HepG2 (cell line): ENCODE data around the gene CMTM2. TPM values are rescaled to one million over a fixed set of nuclear protein-coding genes. Genes with fewer than 3 reads are reported as not detected.

ENCODE experiments used
- BHLHE40 ChIP-seq: IDR thresholded peaks from 2 replicates; pipeline ENCODE4 v1.6.1; 2011; ENCODE audit warnings: low read length, improper control_type of control experiment
- BRD4 ChIP-seq: sonication (generic); formaldehyde crosslinking; IDR thresholded peaks from 2 replicates; pipeline ENCODE4 v1.4.0; 2020; ENCODE audit warnings: missing genetic modification reagents
- GFI1 ChIP-seq: sonication (generic); formaldehyde crosslinking; IDR thresholded peaks from 2 replicates; pipeline ENCODE4 v1.5.0; 2020; ENCODE audit warnings: missing genetic modification reagents, mild to moderate bottlenecking, borderline replicate concordance
- KAT7 ChIP-seq: IDR thresholded peaks from 2 replicates; pipeline ENCODE4 v1.6.1; 2018; ENCODE audit warnings: borderline replicate concordance, missing compliant biosample characterization
- NR2F2 ChIP-seq: IDR thresholded peaks from 2 replicates; pipeline ENCODE4 v1.6.1; 2012; ENCODE audit warnings: low read depth, inconsistent platforms, borderline replicate concordance
- NR3C1 ChIP-seq: sonication (generic); formaldehyde crosslinking; IDR thresholded peaks from 2 replicates; pipeline ENCODE4 v1.4.0; 2020; ENCODE audit warnings: missing genetic modification reagents
- U2AF1 ChIP-seq: fragments of 200-400 bp; formaldehyde crosslinking; optimal IDR thresholded peaks from 2 replicates; pipeline ENCODE3; 2017; ENCODE audit warnings: mild to moderate bottlenecking, low read depth, low read length
- polyA plus RNA-seq, 8 experiments: library from polyadenylated mRNA; depleted of rRNA in 3 of 8; stranded (reverse) in 7 of 8; unstranded in 1 of 8; fragments of >200 nt; fragmentation: Illumina TruSeq in 4 of 8; extraction: Trizol in 4 of 8; gene quantifications; 2 replicates each; pipeline versions ENCODE4 v1.2.1 to v1.2.3, GENCODE V29; 2011 to 2016; ENCODE audit warnings: low read depth in 4 of 8, missing spikeins in 1 of 8, mixed read lengths in 1 of 8; ENCODE audit not compliant: insufficient read depth in 1 of 8
- total RNA-seq, 5 experiments: library from RNA; depleted of rRNA; stranded (reverse); fragments of >200 nt; fragmentation: Illumina TruSeq; extraction: Trizol; gene quantifications; 2 replicates each; pipeline ENCODE4 v1.2.3, GENCODE V29; 2016; ENCODE audit warnings: low read depth in 1 of 5
- TF ChIP-seq, protein P1 (sequence below): fragments of 450-650 bp; IDR thresholded peaks from 2 replicates; pipeline ENCODE4 v1.6.1; 2017; ENCODE audit warnings: mild to moderate bottlenecking
- TF ChIP-seq, protein P2 (sequence below): sonication (generic); formaldehyde crosslinking; IDR thresholded peaks from 2 replicates; pipeline ENCODE4 v1.4.0; 2020; ENCODE audit warnings: missing genetic modification reagents
- TF ChIP-seq, protein P3 (sequence below): sonication (generic); formaldehyde crosslinking; IDR thresholded peaks from 2 replicates; pipeline ENCODE4 v1.4.0; 2020; ENCODE audit warnings: mild to moderate bottlenecking, low read depth, missing genetic modification reagents
- TF ChIP-seq, protein P4 (sequence below): sonication (generic); formaldehyde crosslinking; IDR thresholded peaks from 2 replicates; pipeline ENCODE4 v1.8.1; 2022; ENCODE audit warnings: low read depth, mild to moderate bottlenecking, missing genetic modification reagents
- TF ChIP-seq, protein P5 (sequence below): IDR thresholded peaks from 2 replicates; pipeline ENCODE4 v1.6.1; 2012; ENCODE audit warnings: low read length, improper control_type of control experiment

Gene CMTM2
- total and polyA plus RNA-seq, 2 of the 13 experiments (the other 11 are each of a cell fraction or from before 2014, with no cell fraction given), result not detected

DNA sequence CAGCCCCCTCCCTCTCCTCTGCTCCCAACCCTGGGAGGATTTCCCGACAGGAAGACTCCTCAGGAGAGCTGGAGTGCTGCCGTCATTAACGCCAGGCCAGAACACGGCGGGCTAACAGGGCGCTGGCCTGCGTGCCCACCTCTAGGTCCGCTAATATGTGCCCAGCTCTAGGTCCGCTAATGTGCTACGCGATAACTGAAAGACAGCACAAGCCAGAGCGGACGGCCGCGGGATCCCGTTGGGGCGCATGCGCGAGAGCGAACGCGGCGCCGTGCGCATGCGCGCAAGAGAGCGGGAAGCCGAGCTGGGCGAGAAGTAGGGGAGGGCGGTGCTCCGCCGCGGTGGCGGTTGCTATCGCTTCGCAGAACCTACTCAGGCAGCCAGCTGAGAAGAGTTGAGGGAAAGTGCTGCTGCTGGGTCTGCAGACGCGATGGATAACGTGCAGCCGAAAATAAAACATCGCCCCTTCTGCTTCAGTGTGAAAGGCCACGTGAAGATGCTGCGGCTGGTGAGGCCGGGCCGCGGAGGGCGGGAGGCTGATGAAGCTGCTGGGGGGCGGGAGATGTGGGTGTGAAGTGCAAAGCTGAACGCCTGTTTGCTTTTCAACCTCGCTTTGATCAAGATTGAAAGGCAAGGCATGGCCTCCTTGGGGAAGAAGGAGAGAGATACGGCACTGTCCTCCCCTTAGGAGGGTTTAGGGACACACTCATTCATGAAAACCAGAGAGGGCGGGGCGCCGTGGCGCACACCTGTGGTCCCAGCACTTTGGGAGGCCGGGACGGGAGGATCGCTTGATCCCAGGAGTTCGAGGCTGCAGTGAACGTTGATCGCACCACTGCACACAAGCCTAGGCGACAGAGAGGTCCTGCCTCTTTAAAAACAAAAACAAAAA, 26.7 kb upstream of the CMTM2 start, which contains the start of gene CKLF (continued):
- TF ChIP-seq, protein P1, sequence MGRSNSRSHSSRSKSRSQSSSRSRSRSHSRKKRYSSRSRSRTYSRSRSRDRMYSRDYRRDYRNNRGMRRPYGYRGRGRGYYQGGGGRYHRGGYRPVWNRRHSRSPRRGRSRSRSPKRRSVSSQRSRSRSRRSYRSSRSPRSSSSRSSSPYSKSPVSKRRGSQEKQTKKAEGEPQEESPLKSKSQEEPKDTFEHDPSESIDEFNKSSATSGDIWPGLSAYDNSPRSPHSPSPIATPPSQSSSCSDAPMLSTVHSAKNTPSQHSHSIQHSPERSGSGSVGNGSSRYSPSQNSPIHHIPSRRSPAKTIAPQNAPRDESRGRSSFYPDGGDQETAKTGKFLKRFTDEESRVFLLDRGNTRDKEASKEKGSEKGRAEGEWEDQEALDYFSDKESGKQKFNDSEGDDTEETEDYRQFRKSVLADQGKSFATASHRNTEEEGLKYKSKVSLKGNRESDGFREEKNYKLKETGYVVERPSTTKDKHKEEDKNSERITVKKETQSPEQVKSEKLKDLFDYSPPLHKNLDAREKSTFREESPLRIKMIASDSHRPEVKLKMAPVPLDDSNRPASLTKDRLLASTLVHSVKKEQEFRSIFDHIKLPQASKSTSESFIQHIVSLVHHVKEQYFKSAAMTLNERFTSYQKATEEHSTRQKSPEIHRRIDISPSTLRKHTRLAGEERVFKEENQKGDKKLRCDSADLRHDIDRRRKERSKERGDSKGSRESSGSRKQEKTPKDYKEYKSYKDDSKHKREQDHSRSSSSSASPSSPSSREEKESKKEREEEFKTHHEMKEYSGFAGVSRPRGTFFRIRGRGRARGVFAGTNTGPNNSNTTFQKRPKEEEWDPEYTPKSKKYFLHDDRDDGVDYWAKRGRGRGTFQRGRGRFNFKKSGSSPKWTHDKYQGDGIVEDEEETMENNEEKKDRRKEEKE, result no peak
- TF ChIP-seq NR3C1 (CRISPR knock-in tag), result no peak
- TF ChIP-seq, protein P2, sequence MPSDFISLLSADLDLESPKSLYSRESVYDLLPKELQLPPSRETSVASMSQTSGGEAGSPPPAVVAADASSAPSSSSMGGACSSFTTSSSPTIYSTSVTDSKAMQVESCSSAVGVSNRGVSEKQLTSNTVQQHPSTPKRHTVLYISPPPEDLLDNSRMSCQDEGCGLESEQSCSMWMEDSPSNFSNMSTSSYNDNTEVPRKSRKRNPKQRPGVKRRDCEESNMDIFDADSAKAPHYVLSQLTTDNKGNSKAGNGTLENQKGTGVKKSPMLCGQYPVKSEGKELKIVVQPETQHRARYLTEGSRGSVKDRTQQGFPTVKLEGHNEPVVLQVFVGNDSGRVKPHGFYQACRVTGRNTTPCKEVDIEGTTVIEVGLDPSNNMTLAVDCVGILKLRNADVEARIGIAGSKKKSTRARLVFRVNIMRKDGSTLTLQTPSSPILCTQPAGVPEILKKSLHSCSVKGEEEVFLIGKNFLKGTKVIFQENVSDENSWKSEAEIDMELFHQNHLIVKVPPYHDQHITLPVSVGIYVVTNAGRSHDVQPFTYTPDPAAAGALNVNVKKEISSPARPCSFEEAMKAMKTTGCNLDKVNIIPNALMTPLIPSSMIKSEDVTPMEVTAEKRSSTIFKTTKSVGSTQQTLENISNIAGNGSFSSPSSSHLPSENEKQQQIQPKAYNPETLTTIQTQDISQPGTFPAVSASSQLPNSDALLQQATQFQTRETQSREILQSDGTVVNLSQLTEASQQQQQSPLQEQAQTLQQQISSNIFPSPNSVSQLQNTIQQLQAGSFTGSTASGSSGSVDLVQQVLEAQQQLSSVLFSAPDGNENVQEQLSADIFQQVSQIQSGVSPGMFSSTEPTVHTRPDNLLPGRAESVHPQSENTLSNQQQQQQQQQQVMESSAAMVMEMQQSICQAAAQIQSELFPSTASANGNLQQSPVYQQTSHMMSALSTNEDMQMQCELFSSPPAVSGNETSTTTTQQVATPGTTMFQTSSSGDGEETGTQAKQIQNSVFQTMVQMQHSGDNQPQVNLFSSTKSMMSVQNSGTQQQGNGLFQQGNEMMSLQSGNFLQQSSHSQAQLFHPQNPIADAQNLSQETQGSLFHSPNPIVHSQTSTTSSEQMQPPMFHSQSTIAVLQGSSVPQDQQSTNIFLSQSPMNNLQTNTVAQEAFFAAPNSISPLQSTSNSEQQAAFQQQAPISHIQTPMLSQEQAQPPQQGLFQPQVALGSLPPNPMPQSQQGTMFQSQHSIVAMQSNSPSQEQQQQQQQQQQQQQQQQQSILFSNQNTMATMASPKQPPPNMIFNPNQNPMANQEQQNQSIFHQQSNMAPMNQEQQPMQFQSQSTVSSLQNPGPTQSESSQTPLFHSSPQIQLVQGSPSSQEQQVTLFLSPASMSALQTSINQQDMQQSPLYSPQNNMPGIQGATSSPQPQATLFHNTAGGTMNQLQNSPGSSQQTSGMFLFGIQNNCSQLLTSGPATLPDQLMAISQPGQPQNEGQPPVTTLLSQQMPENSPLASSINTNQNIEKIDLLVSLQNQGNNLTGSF (CRISPR knock-in tag), result peak; percentile 98
- no peak for TF ChIP-seq BHLHE40
- TF ChIP-seq GFI1 (CRISPR knock-in tag), result peak; percentile 92
- TF ChIP-seq BRD4 (CRISPR knock-in tag), result peak; percentile 65; the same call in 1 of the 2 replicates
- TF ChIP-seq, protein P3, sequence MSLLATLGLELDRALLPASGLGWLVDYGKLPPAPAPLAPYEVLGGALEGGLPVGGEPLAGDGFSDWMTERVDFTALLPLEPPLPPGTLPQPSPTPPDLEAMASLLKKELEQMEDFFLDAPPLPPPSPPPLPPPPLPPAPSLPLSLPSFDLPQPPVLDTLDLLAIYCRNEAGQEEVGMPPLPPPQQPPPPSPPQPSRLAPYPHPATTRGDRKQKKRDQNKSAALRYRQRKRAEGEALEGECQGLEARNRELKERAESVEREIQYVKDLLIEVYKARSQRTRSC, result no peak; the same call in 1 of the 2 replicates
- TF ChIP-seq, protein P4, sequence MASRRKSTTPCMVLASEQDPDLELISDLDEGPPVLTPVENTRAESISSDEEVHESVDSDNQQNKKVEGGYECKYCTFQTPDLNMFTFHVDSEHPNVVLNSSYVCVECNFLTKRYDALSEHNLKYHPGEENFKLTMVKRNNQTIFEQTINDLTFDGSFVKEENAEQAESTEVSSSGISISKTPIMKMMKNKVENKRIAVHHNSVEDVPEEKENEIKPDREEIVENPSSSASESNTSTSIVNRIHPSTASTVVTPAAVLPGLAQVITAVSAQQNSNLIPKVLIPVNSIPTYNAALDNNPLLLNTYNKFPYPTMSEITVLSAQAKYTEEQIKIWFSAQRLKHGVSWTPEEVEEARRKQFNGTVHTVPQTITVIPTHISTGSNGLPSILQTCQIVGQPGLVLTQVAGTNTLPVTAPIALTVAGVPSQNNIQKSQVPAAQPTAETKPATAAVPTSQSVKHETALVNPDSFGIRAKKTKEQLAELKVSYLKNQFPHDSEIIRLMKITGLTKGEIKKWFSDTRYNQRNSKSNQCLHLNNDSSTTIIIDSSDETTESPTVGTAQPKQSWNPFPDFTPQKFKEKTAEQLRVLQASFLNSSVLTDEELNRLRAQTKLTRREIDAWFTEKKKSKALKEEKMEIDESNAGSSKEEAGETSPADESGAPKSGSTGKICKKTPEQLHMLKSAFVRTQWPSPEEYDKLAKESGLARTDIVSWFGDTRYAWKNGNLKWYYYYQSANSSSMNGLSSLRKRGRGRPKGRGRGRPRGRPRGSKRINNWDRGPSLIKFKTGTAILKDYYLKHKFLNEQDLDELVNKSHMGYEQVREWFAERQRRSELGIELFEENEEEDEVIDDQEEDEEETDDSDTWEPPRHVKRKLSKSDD, result peak; percentile 53; the same call in 1 of the 2 replicates
- peak; percentile 88 for TF ChIP-seq KAT7 (CRISPR knock-in tag)
- TF ChIP-seq U2AF1, result no peak
- TF ChIP-seq, protein P5, sequence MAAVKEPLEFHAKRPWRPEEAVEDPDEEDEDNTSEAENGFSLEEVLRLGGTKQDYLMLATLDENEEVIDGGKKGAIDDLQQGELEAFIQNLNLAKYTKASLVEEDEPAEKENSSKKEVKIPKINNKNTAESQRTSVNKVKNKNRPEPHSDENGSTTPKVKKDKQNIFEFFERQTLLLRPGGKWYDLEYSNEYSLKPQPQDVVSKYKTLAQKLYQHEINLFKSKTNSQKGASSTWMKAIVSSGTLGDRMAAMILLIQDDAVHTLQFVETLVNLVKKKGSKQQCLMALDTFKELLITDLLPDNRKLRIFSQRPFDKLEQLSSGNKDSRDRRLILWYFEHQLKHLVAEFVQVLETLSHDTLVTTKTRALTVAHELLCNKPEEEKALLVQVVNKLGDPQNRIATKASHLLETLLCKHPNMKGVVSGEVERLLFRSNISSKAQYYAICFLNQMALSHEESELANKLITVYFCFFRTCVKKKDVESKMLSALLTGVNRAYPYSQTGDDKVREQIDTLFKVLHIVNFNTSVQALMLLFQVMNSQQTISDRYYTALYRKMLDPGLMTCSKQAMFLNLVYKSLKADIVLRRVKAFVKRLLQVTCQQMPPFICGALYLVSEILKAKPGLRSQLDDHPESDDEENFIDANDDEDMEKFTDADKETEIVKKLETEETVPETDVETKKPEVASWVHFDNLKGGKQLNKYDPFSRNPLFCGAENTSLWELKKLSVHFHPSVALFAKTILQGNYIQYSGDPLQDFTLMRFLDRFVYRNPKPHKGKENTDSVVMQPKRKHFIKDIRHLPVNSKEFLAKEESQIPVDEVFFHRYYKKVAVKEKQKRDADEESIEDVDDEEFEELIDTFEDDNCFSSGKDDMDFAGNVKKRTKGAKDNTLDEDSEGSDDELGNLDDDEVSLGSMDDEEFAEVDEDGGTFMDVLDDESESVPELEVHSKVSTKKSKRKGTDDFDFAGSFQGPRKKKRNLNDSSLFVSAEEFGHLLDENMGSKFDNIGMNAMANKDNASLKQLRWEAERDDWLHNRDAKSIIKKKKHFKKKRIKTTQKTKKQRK, result no peak
- no peak for TF ChIP-seq NR2F2
